ENCODE data around the gene SLC43A3. TPM values are rescaled to one million over a fixed set of nuclear protein-coding genes. Genes with fewer than 3 reads are reported as not detected.

Gene SLC43A3
- total RNA-seq, 2 donors from 2014 or later = 23.1 to 30.0 TPM

- DNase-seq = no peak
Observed at GRCh38 chr11:57370251-57370650, 56.7 kb downstream of the SLC43A3 start.

DNA sequence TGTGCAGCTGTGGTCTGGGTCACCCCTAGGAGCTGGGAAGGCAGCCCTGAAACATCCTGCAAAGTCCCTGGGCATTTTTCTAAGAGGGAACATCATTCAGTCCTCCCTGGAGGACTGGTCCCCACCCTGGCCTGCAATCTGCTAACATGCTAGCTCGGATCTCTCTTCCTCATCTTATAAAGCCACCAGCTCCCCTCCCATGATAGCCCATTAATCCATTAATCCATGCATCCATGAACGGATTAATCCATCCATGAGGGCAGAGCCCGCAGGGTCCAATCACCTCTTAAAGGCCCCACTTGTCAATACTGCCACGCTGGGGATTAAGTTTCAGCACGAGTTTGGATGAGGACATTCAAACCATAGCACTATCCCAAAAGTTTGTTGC lies 58.1 kb downstream of the SLC43A3 start:
- DNase-seq (no peak), ATAC-seq (no peak)
- Histone ChIP-seq H3K9me3 (no peaks in the 10 kb centered on the region), H3K36me3 (replicated peaks in 1 of 2; ENCODE audit: insufficient read depth in 1 of 2, low read depth in 2 of 2) (no peaks in the 10 kb centered on the region), H3K4me1 (peaks cover 4% of the 10 kb centered on the region), H3K4me3 (no peak overlapping the region), H3K27ac (no peak overlapping the region), H3K27me3 (no peaks in the 10 kb centered on the region)
- intact Hi-C loops (cut with DNase I) = no loop called here
- WGBS, 2 donors = 65 to 80% methylated on average over 4 to 5 of the region's 5 CpGs
- TF ChIP-seq POLR2A (IDR thresholded peaks at IDR 0.05) (no peak), CTCF (IDR thresholded peaks at IDR 0.05) (no peak)

More at GRCh38 chr11:57370251-57370650, 56.7 kb downstream of the SLC43A3 start:
- Histone ChIP-seq H3K27ac (no peak overlapping the region), H3K9me3 (no peaks in the 10 kb centered on the region), H3K4me1 (no peaks in the 10 kb centered on the region), H3K4me3 (no peak overlapping the region), H3K27me3 (no peaks in the 10 kb centered on the region), H3K36me3 (replicated peaks in 1 of 2; ENCODE audit: insufficient read depth in 1 of 2, low read depth in 2 of 2) (no peaks in the 10 kb centered on the region)
- TF ChIP-seq CTCF (IDR thresholded peaks at IDR 0.05) (no peak), POLR2A (IDR thresholded peaks at IDR 0.05) (no peak)
- 86 to 91% methylated on average over 7 of the region's 7 CpGs for WGBS, 2 donors
- ATAC-seq = no peak
- intact Hi-C loops (cut with DNase I) = no loop called here

- peak in 2 of 4 donors; percentile 31 to 73 for DNase-seq
- H3K27ac ChIP-seq = no peak overlapping the region
- intact Hi-C loops (cut with DNase I) = no loop called here
- TF ChIP-seq POLR2A (IDR thresholded peaks at IDR 0.05) (no peak), CTCF (IDR thresholded peaks at IDR 0.05) (no peak)
- no peak overlapping the region for H3K4me3 ChIP-seq
- H3K9me3 ChIP-seq = no peaks in the 10 kb centered on the region
- peaks cover 10% of the 10 kb centered on the region for H3K4me1 ChIP-seq
- H3K27me3 ChIP-seq = no peaks in the 10 kb centered on the region
- 58 to 66% methylated on average over 3 to 18 of the region's 19 CpGs for WGBS, 2 donors
- no peaks in the 10 kb centered on the region for H3K36me3 ChIP-seq (replicated peaks in 1 of 2; ENCODE audit: insufficient read depth in 1 of 2, low read depth in 2 of 2)
- ATAC-seq = no peak
Observed at GRCh38 chr11:57368106-57368844, 58.6 kb downstream of the SLC43A3 start.

DNA sequence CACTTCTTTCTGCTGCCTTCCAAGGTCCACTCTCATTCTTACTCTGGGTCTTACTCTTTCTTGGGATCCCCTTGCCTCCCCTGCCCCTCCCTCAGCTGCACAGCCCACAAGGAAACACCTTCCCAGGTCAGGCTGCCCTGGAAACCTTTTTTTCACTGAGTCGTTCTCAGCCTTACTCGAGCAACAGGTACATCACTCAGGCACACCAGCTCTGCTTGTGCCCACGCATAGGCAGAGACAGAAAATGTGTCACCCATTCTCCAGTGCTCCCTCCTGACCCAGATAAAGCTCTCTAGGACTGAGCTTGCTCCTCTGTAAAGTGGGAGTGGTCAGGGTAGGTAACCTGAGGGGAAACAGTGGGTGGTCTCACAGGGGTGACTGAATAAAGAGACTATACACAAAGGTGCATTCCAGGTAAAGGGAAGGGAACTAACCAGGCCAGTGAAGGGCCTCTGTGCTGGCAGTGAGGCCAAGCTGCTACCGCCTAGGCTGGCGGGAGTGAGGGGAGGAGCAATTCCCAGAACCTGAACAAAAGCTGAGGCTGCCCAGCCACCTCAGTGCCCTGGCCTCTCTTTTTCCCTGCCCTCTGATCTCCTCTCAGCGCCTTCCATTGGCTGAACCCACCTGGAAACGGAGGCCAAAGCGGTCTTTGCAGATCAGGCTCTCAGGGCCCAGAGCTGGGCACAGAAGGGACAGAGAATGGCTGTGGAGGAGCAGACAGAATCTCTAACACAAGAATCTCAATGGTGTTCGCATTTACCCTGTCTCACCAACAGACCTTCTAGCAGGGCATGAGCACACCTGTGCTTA lies 61.9 kb downstream of the SLC43A3 start:
- no peak for ATAC-seq
- intact Hi-C loops (cut with DNase I) = no loop called here
- DNase-seq = no peak
- Histone ChIP-seq H3K36me3 (replicated peaks in 1 of 2; ENCODE audit: insufficient read depth in 1 of 2, low read depth in 2 of 2) (no peaks in the 10 kb centered on the region), H3K4me1 (peaks cover 15% of the 10 kb centered on the region), H3K9me3 (no peaks in the 10 kb centered on the region), H3K27ac (peak overlapping the region in 1 of 4 donors; percentile 69), H3K4me3 (no peak overlapping the region), H3K27me3 (no peaks in the 10 kb centered on the region)
- WGBS, 2 donors = 76 to 83% methylated on average over 9 of the region's 9 CpGs
- no peak for TF ChIP-seq CTCF (IDR thresholded peaks at IDR 0.05)
- no peak for TF ChIP-seq POLR2A (IDR thresholded peaks at IDR 0.05)

Measured in body of pancreas (tissue), 4 donors.